GM21717 (cell line): ENCODE data around the gene RLBP1.

Experiments
- ATAC-seq: cut with Tn5 transposase; IDR thresholded peaks from one replicate; pipeline ENCODE4 v1.9.1; 2021; ENCODE audit warnings: mild to moderate bottlenecking, moderate library complexity; ENCODE audit not compliant: unreplicated experiment

Gene RLBP1

DNA sequence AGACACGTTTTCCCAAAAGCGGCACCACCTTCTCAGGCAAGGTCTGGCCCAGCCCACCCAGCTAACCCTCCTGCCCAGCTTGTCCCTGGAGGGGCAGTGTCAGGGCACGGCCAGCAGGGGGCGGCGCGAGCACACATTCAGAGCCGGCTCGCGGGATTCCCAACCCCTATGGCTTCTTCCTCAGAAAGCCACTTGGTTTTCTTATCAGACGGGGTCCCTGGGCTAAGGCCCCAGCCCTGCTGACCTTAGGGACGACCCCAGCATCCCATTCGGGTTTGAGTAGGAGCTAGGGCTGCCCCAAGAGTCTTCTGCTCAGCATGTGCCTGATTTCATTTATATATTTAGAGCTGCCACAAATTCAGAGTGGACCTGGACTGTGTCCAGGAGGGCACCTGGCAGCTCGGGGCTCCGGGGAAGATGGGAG is 14.5 kb downstream of the RLBP1 start:
- peak; percentile 83 for ATAC-seq

DNA sequence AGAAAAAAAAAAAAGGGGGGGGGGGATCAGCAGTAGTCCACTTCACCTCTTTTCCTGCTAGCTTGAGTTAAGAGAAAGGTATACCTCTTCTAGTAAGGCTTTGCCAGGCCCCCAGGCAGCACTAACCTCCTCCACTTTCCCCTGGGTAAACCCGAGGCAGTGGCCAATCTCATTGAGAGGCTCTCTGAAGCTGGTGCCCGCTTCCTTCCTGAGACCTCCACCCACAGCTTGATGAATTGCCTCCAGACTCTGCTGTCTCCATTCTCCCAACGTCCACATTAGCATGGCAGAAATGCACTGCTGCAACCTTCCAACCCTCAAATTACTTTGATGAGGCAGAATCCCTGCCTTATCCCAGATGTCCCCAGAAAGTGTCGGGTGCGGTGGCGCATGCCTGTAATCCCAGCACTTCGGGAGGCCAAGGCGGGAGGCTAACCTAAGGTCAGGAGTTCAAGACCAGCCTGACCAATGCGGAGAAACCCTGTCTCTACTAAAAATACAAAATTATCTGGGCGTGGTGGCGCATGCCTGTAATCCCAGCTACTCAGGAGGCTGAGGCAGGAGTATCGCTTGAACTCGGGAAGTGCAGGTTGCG is 15.3 kb downstream of the RLBP1 start:
- ATAC-seq = no peak

DNA sequence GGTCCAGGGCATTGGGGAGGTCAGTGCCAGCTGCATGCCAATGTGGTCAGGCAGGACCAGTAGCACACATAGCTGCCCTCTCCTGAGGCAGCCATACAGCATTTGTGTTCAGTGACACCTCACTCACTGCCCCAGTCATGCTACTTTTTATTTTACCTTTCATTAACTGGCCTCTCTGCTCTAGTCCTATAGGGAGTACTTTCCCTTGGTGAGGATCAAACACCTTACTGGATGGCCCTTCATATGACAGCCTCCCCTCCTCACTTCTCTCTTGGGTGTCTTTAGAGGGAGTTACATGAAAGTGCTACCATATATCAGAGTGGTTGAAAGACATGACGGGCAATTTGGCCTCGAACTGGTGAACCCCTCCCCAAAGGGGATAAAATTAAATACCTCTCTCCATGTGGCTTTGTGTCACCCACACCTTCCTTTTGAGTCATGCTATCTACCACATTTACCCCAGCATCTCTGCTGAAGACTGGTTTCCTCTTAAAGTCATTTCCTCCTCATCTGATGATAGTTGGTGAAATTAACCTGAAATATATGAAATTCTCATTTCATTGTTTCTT is 17.6 kb downstream of the RLBP1 start:
- ATAC-seq = no peak

DNA sequence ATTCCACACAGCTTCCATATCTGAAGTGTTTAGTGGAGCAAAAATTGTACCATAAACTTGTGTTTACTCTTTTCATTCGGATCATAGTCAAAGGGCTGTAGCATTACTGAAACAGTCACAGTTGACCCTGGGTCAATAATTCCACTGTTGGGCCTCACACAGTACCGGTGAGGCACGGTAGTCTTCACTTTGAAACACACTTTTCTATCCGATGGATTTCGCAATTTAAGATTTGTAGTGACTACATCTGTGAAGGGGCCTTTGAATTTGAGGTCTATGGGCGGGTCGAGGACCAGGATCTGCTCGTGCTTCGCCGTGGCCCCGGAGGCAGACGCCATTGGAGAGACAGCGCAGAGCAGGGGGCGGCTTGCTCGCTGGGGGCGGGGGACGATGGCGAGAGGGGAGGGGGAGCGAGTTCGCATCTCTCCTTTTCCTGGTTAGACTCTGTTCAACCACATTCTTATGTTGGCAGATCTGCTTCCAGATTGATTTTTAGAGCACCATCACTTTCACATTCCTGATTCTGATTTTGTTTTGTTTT is 19.8 kb downstream of the RLBP1 start:
- ATAC-seq = no peak

DNA sequence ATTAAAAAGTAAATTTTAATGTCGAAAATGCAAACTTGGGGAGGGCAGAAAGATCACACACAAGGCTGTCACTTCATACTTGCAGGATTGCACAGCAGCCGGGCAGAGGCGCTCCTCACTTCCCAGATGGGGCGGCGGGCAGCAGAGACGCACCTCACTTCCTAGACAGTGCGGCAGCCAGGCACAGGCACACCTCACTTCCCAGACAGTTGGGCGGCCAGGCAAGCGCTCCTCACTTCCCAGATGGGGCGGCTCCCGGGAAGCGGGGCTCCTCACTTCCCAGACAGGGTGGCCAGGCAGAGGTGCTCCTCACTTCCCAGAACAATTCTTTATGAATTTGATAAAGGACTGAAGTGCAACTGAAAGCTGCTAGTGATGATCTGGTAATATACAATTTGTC is 21.2 kb downstream of the RLBP1 start:
- ATAC-seq = no peak

DNA sequence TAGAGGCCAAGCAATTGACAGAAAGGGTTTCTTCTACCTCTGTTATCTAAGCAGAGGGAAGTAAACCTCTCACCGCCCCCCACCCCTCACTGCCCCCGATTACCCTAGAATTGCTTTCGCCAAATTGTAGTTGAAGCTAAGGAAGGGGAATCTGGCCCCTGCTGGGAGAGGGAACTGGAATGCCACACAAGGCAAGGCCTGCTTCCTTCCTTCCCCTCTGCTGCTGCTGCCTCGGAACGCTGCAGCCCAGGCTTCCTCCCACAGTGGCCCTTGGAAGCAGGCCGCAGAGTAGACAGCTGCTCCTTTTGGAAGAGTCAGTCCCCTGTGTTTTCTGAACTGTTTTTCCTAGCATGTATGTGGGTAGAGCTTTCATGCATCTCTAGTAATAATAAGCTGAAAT is 21.6 kb downstream of the RLBP1 start:
- no peak for ATAC-seq

DNA sequence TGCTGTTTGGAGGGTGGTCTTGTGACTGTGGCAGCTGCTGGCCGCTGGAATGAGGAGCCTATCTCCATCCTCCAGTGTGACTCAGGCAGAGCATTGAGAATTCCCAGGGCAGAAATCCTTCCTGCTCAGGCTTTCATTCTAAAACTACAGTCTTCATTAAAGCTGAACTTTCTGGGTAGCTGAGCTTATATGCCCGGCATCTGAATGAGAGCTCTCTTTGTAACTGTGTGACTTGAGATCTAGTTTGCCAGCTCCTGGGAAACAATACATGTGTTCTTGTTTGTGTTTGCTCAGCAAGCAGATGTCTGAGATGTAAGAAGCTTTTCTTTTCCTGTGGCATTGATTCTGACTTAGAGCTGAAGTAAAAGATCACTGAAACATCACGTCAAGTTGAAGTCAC is 22.4 kb downstream of the RLBP1 start:
- no peak for ATAC-seq

DNA sequence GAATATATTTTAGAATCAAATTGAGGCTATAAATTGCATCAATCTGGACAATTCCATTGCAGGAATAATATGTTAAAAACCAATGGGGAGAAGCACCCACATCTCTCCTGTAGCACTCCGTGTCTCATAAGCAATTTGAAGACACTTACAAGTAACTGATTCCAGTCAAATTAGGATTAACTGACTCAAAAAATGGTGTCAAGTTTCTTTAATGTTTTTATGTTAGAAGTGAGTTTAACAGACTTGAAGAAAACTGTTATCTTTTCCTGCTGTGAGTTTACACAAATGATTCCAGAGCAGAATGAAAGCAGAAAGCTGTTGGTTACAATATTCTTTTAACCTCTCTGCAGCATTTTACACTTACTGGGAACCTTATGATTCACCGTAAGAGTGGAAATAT is 23.2 kb downstream of the RLBP1 start:
- ATAC-seq = no peak

DNA sequence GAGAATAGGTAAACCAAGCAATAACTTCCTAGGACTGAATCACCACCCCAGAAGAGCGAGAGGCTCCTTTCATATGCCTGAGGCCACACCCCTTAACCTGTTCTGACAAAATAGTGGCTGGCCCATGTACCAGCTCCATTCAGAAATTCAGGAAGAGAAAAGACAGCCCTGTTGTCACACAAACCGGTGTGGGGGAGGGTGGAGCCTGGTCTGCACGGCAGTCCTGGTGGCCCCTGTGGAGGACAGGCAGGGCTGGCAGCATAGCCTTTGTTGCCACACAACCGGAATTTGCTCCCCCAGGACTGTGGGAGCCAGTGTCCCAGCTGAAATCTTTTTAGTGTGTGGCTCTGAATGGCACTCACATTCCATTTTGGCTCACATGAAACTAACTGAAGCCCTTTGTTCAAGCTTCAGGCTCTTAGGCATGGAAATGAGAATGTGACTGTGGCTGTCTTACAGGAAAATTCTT is 23.8 kb downstream of the RLBP1 start:
- ATAC-seq = no peak

DNA sequence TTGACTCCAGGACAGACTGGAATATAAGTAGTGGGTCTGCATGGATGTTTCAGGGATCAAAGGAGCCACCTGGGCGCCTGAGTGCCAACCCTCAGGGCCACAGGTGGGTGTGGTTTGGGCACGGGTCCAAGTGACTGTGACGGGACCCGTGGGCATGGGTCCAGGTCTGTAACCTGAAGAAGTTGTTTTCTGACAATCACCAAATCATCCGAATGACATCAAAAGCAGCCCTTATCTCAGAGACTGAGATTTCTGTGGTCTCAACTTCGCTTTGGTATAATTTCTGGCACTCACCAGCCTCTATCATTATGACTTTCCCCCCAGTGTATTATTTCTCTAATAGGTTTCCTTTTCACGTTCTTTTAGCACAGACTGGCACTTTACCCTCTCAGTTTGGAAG is 24.4 kb downstream of the RLBP1 start:
- no peak for ATAC-seq

DNA sequence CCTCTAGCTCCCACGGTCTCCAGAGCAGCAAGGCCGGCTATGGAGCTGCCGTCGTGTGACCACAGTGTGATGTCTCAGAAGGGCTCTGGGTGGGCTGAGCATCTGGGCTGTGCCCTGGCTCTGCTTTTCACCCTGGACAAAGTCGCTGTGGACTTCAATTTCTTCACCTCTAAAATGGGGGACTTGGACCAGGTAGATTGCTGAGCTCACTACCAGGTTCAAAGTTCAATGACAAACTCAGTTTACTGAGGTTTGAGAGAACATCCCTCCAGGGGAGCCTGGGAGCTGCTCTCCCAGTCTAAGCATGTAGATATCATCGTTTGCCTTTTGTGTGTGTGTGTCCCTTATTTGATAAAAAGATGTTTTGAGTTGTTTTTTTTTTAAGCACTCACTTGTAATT is 25.1 kb downstream of the RLBP1 start:
- ATAC-seq = no peak

DNA sequence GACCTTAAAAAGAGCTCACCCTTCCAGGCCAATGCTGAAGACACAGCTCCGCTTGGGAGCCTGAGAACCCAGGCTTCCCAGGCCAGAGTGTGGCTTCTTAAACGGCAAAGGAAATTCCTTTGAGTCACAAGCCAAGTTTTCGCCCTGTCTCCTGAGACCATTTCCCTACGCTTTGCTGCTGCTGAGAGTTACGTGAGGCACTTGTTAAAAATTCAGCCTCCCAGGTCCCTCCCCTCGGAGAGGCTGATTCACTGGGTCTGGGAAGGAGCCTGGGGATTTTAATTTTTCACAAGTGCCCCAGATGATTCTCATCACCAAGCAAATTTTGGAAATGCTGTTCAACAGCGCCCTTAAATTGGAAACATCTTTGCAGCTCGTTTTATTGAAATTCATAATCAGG is 25.5 kb downstream of the RLBP1 start:
- no peak for ATAC-seq

DNA sequence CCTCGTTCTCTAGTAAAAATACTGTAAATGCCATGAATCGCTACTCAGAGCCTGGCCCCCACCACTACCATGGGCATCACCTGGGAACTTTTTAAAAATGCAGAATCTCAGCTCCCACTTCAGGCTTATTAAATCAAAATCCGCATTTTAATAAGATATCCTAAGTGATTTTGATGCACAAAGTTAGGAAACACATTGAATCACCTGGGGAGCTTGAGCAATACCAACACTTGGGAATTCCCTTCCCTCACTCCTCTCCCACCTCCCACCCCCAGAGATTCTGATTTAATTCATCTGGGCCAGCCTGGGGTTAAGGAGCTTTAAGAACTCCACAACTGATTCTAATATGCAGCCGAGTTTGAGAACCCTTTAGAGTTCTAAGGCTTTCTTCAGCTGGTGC is 26.8 kb downstream of the RLBP1 start:
- ATAC-seq = no peak

DNA sequence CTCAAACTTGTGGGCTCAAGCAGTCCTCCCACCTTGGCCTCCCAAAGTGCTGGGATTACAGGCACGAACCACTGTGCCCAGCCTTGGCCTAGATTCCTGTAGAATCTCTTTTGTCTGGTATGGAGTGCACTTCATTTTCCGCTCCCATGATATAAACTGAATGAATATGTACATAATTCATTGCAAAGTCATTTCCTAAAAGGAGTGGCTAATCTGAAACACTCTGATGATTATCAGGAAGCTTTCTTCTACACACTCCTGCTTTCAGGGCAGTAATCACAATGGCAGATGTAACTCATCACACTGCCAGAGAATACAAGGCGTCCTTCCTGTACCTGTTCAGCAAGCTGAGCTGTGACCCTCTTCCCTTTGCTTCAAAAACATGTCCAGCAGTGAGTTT is 28.6 kb downstream of the RLBP1 start:
- ATAC-seq = no peak

DNA sequence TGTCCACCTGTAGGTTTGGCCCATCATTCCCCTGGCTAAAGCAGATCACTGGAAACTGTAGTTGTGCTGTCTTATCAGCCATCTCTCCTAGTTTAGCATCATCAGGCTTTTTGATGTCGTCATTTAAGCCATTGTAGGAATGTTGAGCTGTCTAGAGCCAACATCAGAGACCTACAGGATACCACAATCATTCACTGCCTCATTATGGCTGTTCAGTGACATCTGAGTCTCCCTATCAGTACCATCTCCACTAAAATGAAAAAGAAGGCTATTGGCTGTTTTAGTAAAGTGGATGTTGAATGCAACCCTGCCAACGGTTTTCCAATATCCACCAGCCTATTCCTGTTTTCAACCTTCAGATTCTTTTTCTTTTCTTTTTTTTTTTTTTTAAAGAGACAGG is 29.2 kb downstream of the RLBP1 start:
- ATAC-seq = no peak

DNA sequence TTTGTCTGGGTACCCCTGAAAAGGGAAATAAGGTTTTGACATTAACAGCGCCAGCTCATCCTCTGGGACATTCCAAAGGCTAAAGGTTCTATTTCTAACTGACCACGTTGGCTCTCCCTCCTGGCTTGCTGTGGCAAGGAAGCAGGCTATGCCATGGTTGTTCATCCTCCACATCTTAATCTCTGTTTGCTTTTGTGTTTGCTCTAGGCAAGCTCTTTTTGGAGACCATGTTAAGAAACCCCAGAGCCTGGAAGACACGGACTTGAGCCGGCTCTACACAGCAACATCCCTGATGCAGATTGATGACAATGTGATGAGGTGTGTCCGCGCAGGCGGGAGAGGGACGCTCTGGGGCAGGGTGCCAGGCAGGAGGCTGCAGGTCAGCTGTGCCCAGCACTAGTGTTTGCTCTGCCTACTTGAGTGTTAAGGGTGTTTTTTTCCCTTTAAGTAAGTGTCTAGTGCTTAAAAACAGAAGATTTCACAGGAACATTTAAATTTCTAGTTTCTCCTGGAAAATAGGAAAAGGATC is 33.3 kb downstream of the RLBP1 start:
- ATAC-seq = no peak

DNA sequence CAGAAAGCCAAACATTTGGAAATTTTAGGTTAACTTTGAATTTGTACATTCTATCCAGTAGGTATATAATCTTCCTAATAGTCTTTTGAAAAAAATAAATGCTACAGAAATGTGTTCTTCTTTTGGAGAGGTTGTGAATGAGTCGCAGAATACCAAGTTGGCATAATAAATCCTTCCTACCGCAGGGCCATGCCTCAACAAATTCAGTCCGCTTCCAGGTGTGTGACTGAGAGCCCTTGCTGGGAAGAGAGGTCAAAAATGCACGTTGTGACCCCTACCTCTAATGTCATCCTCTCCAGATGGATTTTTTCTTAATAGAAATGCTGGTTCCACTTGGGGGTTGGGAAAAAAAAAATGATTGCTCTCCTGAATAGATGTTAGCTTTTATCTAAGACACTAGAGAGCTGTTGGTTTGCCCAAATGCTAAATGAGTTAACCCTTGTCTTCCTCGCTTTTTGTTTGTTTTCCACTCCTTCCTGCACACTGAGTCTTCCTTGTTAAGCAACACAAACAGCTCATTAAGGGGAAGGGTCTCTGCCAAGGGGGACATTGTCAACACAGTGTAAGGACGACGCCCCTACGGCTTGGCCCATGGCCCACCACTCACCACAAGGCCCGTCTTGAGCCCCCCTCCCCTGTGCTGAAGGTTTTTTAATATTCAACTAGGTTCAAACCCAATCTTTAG is 33.9 kb downstream of the RLBP1 start:
- ATAC-seq = no peak

DNA sequence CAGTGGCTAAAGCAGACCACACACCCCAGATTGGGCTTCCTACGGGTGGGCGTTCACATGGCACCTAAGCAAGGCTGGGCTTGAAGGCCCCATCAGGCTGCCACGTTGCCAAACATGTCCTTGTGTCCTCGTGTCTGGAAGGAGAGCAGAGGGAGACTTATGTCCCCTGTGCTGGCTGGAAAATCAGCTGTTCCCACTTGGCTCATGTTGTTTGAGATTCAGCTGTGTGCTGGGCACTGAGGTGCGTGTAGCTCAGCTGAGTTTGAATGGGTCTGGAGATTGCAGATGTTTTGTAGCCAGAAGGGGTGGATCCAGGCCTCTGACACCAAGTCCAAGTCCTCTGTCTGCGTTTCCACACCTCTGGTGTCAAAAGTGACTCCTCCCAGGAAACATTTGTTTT is 34.6 kb downstream of the RLBP1 start:
- no peak for ATAC-seq

DNA sequence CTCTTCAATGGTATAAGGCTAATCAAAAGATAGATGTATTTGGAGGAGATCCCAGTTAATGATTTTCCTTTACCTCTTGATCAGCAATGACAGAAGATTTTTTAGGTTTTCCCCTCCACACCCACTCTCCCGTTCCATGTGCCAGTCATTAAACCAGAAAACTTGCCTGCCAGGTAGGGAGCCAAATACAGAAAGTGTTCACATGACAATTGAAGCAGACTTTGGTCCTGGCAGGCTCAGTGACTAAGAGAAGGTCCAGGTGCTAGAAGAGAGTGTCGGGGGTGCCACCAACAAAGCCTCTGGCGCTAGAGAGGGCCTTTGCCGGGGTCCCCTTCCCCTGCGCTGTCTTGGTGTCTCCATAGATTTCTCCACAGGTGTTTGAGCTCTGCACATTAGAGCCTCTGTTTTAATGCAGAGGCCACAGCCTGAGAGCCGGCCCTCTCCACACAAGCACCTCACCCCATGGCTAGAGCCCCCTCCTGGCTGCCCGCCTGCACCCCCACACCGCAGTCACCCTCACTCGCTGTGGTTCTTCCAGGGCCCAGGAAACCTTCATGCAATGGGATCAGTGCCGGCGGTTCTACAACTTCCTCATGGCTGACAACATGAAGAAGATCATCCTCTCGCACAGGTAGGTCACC is 36.4 kb downstream of the RLBP1 start:
- no peak for ATAC-seq

DNA sequence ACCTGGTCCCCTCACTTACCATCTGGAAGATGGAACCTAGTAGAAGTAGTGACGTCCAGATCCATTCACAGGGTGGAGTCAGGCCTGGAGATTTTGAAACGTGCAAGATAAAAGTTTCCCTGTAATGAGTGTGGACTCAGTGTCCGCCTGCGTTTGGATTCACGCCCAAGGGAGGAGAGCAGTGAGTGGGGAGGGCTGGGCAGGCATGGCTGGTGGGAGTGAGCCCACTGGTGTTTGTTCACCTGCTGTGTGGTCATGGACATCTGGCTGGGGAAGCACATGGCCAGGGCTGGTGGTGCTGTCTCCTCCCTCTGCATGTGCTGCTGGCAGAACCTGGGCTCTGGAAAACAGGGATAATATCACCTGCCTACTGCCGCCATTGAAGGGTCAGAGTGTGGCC is 37.0 kb downstream of the RLBP1 start:
- ATAC-seq = no peak
